ENCODE data around the gene ZRSR2. TPM values are rescaled to one million over a fixed set of nuclear protein-coding genes. Genes with fewer than 3 reads are reported as not detected.

Gene ZRSR2
- total RNA-seq, 1 donor from 2014 or later: 9.3 TPM

DNA sequence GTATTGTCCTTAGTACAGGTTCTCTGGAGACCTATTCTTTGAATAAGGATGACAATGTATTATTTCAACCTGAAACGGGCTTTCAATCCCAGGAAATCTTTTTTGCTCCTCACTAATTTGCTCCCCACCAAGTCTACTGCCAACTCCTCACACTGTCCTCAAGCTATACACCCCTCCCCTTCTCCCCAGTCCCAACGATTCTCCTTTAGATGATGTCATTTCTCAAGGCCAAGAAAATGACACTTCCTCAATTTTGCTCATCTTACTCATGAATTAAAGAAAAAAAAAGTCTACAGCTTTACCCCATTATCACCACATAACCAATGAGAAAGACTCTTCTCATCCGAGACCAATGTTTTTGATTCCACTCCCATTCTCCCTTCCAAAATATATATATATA, 43.8 kb downstream of the ZRSR2 start:
- no peaks in the 10 kb centered on the region for H3K4me1 ChIP-seq (ENCODE audit: insufficient read depth, low read length)
- peaks cover 9% of the 10 kb centered on the region for H3K4me1 Mint-ChIP-seq (ENCODE audit: low read depth, unreplicated experiment)
- H3K27ac ChIP-seq (ENCODE audit: low read depth, low read length): no peak overlapping the region
- DNase-seq (ENCODE audit: low read depth) (no peak), FAIRE-seq (no peak)
- no peaks in the 10 kb centered on the region for H3K79me2 ChIP-seq (ENCODE audit: insufficient read depth, low read length)
- H3K4me3 Mint-ChIP-seq (ENCODE audit: unreplicated experiment): no peak overlapping the region
- H3K27ac Mint-ChIP-seq (ENCODE audit: unreplicated experiment): no peak overlapping the region
- H3K9ac ChIP-seq (ENCODE audit: low read length): no peak overlapping the region
- TF ChIP-seq, protein P1, sequence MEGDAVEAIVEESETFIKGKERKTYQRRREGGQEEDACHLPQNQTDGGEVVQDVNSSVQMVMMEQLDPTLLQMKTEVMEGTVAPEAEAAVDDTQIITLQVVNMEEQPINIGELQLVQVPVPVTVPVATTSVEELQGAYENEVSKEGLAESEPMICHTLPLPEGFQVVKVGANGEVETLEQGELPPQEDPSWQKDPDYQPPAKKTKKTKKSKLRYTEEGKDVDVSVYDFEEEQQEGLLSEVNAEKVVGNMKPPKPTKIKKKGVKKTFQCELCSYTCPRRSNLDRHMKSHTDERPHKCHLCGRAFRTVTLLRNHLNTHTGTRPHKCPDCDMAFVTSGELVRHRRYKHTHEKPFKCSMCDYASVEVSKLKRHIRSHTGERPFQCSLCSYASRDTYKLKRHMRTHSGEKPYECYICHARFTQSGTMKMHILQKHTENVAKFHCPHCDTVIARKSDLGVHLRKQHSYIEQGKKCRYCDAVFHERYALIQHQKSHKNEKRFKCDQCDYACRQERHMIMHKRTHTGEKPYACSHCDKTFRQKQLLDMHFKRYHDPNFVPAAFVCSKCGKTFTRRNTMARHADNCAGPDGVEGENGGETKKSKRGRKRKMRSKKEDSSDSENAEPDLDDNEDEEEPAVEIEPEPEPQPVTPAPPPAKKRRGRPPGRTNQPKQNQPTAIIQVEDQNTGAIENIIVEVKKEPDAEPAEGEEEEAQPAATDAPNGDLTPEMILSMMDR (IDR thresholded peaks at IDR 0.05; ENCODE audit: insufficient read depth, low read depth, low read length): no peak
- TF ChIP-seq EZH2 (IDR thresholded peaks at IDR 0.05; ENCODE audit: insufficient read depth, low read length): no peak
- no peaks in the 10 kb centered on the region for H3K36me3 Mint-ChIP-seq (ENCODE audit: low read depth, unreplicated experiment)
- H2AFZ ChIP-seq (ENCODE audit: low read depth, low read length): no peak overlapping the region
- H3K4me2 ChIP-seq (ENCODE audit: low read length): no peak overlapping the region
- no peaks in the 10 kb centered on the region for H3K9me3 Mint-ChIP-seq (ENCODE audit: unreplicated experiment)
- H3K27me3 ChIP-seq (ENCODE audit: insufficient read depth, low read length): no peaks in the 10 kb centered on the region
- no peak overlapping the region for H3K4me3 ChIP-seq (ENCODE audit: insufficient read depth, low read depth, low read length)
- H3K27me3 Mint-ChIP-seq (ENCODE audit: low read depth, unreplicated experiment): no peaks in the 10 kb centered on the region
- H4K20me1 ChIP-seq (ENCODE audit: insufficient read depth, low read length): no peaks in the 10 kb centered on the region
- H3K9me3 ChIP-seq (ENCODE audit: insufficient read depth, low read depth, low read length): no peaks in the 10 kb centered on the region
- H3K36me3 ChIP-seq (ENCODE audit: insufficient read depth, low read length): no peaks in the 10 kb centered on the region

DNA sequence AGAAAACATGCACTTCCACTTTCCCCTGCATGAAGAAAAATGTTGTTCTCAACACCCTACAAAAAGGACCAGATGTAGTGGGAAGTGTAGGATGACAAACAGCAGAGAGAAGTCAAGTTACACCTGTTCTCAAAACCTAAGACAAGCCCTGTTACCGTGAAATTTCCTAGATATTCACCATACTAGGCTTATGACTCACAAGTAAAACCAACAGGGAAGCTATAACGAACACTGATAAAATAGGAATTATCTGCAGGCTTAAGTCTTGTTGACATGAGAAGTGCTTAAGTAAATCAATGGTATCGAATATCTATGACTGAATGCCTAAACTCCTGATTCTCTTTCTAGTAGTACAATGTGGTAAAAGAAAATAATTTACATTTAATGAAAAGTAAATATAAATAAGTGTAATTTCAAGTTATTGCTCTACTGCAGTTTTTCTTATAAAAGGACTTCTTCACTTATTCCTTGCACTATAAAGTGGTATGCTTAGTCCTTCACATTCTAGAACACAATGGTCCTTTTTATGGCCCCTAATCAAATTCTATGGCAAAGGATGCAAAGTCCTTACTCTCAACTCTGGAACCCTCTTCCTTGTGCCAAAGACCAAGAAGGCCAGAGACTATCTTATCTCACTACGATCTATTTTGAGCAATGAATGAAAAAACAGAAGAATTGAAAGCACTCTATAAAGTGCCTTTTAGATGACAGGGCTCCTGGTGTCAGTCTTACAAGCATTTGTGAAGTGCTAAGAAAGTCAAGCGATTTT, 44.7 kb downstream of the ZRSR2 start:
- Mint-ChIP-seq H3K4me3 (ENCODE audit: unreplicated experiment) (no peak overlapping the region), H3K9me3 (ENCODE audit: unreplicated experiment) (no peaks in the 10 kb centered on the region), H3K27me3 (ENCODE audit: low read depth, unreplicated experiment) (no peaks in the 10 kb centered on the region), H3K4me1 (ENCODE audit: low read depth, unreplicated experiment) (peaks cover 9% of the 10 kb centered on the region), H3K36me3 (ENCODE audit: low read depth, unreplicated experiment) (no peaks in the 10 kb centered on the region), H3K27ac (ENCODE audit: unreplicated experiment) (no peak overlapping the region)
- H3K79me2 ChIP-seq (ENCODE audit: insufficient read depth, low read length): no peaks in the 10 kb centered on the region
- H3K9ac ChIP-seq (ENCODE audit: low read length): no peak overlapping the region
- TF ChIP-seq, protein P1 (IDR thresholded peaks at IDR 0.05; ENCODE audit: insufficient read depth, low read depth, low read length): no peak
- no peak for TF ChIP-seq EZH2 (IDR thresholded peaks at IDR 0.05; ENCODE audit: insufficient read depth, low read length)
- H3K36me3 ChIP-seq (ENCODE audit: insufficient read depth, low read length): no peaks in the 10 kb centered on the region
- FAIRE-seq: no peak
- H3K4me2 ChIP-seq (ENCODE audit: low read length): no peak overlapping the region
- H3K9me3 ChIP-seq (ENCODE audit: insufficient read depth, low read depth, low read length): no peaks in the 10 kb centered on the region
- no peak overlapping the region for H3K27ac ChIP-seq (ENCODE audit: low read depth, low read length)
- no peaks in the 10 kb centered on the region for H3K4me1 ChIP-seq (ENCODE audit: insufficient read depth, low read length)
- H2AFZ ChIP-seq (ENCODE audit: low read depth, low read length): no peak overlapping the region
- no peaks in the 10 kb centered on the region for H3K27me3 ChIP-seq (ENCODE audit: insufficient read depth, low read length)
- H3K4me3 ChIP-seq (ENCODE audit: insufficient read depth, low read depth, low read length): no peak overlapping the region
- H4K20me1 ChIP-seq (ENCODE audit: insufficient read depth, low read length): no peaks in the 10 kb centered on the region
- peak; percentile 47 for DNase-seq (ENCODE audit: low read depth)

DNA sequence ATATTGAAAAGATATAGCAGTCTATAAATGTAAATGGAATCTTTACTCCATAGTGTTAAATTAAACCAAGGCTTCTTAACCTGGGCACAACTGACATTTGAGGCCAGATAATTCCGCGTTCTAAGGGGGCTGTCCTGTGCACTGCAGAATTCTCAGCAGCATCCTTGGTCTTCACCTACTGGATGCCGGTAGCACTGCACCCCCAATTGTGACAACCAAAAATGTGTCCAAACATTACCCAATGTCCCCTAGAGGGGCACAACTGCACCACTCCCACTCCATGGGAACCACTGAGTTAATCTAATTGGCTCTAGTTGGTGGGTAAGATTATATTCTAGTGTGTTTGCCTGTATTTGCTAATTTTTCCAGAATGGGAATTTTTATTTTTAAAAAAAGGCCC, 47.7 kb downstream of the ZRSR2 start:
- Mint-ChIP-seq H3K4me1 (ENCODE audit: low read depth, unreplicated experiment) (peaks cover 9% of the 10 kb centered on the region), H3K27ac (ENCODE audit: unreplicated experiment) (no peak overlapping the region), H3K9me3 (ENCODE audit: unreplicated experiment) (no peaks in the 10 kb centered on the region), H3K27me3 (ENCODE audit: low read depth, unreplicated experiment) (no peaks in the 10 kb centered on the region), H3K36me3 (ENCODE audit: low read depth, unreplicated experiment) (no peaks in the 10 kb centered on the region), H3K4me3 (ENCODE audit: unreplicated experiment) (no peak overlapping the region)
- DNase-seq (ENCODE audit: low read depth): no peak
- Histone ChIP-seq H3K27ac (ENCODE audit: low read depth, low read length) (no peak overlapping the region), H4K20me1 (ENCODE audit: insufficient read depth, low read length) (no peaks in the 10 kb centered on the region), H3K4me3 (ENCODE audit: insufficient read depth, low read depth, low read length) (no peak overlapping the region), H2AFZ (ENCODE audit: low read depth, low read length) (no peak overlapping the region), H3K9ac (ENCODE audit: low read length) (no peak overlapping the region), H3K4me2 (ENCODE audit: low read length) (no peak overlapping the region), H3K4me1 (ENCODE audit: insufficient read depth, low read length) (no peaks in the 10 kb centered on the region), H3K36me3 (ENCODE audit: insufficient read depth, low read length) (no peaks in the 10 kb centered on the region), H3K9me3 (ENCODE audit: insufficient read depth, low read depth, low read length) (no peaks in the 10 kb centered on the region), H3K27me3 (ENCODE audit: insufficient read depth, low read length) (no peaks in the 10 kb centered on the region), H3K79me2 (ENCODE audit: insufficient read depth, low read length) (no peaks in the 10 kb centered on the region)
- FAIRE-seq: no peak
- no peak for TF ChIP-seq EZH2 (IDR thresholded peaks at IDR 0.05; ENCODE audit: insufficient read depth, low read length)
- TF ChIP-seq, protein P1 (IDR thresholded peaks at IDR 0.05; ENCODE audit: insufficient read depth, low read depth, low read length): no peak
